Urinary bladder (tissue), 4 donors: ENCODE data around the gene RASGEF1C. TPM values are rescaled to one million over a fixed set of nuclear protein-coding genes. Genes with fewer than 3 reads are reported as not detected.

ENCODE experiments used
- DNase-seq: peaks from one replicate; pipeline ENCODE4 v3.0.0-alpha.2; 2015; ENCODE audit errors: extremely low spot score
- H3K27ac ChIP-seq: one replicate; pipeline ENCODE4 v1.5.1; 2013; ENCODE audit warnings: low read depth, mild to moderate bottlenecking, moderate library complexity
- H3K36me3 ChIP-seq: one replicate; pipeline ENCODE4 v1.6.1; 2013; ENCODE audit warnings: mild to moderate bottlenecking, moderate library complexity; ENCODE audit not compliant: insufficient read depth
- H3K4me1 ChIP-seq: one replicate; pipeline ENCODE4 v1.6.1; 2013; ENCODE audit warnings: mild to moderate bottlenecking, moderate library complexity; ENCODE audit not compliant: insufficient read depth
- H3K4me3 ChIP-seq: one replicate; pipeline ENCODE4 v1.5.1; 2013; ENCODE audit warnings: low read depth, low read length
- WGBS: extraction: QIAGEN DNeasy Blood & Tissue Kit; methylation state at CpG from one replicate; pipeline ENCODE4 v1.1.7; 2013; 5-methylcytosine and 5-hydroxymethylcytosine counted together
- polyA plus RNA-seq: library from polyadenylated mRNA; stranded (reverse); fragments of 200-250 nt; gene quantifications from one replicate; pipeline ENCODE4 v1.2.3, GENCODE V29; 2013
- total RNA-seq: library from RNA; depleted of rRNA; stranded (reverse); fragments of >200 nt; gene quantifications from one replicate; pipeline ENCODE4 v1.2.3, GENCODE V29; 2014
- donor health status: healthy with polysubstance abuse.
- donor health status: healthy.

Gene RASGEF1C
- total and polyA plus RNA-seq, 2 donors, result 0.69 to 1.1 TPM

GRCh38 chr5:180115326-180116076, 93.5 kb downstream of the RASGEF1C start:
- WGBS, result 84% methylated on average over 14 of the region's 14 CpGs
- Histone ChIP-seq H3K36me3 (no peaks in the 10 kb centered on the region), H3K4me1 (no peaks in the 10 kb centered on the region), H3K27ac (no peak overlapping the region), H3K4me3 (no peak overlapping the region)
- DNase-seq, result no peak

- Histone ChIP-seq H3K36me3 (no peaks in the 10 kb centered on the region), H3K4me3 (no peak overlapping the region), H3K4me1 (no peaks in the 10 kb centered on the region), H3K27ac (no peak overlapping the region)
- 88% methylated on average over 23 of the region's 23 CpGs for WGBS
- DNase-seq, result no peak
Observed at GRCh38 chr5:180114304-180115003, 94.6 kb downstream of the RASGEF1C start.

- Histone ChIP-seq H3K36me3 (no peaks in the 10 kb centered on the region), H3K4me3 (no peak overlapping the region), H3K4me1 (no peaks in the 10 kb centered on the region), H3K27ac (no peak overlapping the region)
- 93% methylated on average over 23 of the region's 23 CpGs for WGBS
- DNase-seq, result no peak
Observed at GRCh38 chr5:180113660-180114303, 95.2 kb downstream of the RASGEF1C start.

- 83% methylated on average over 15 of the region's 15 CpGs for WGBS
- Histone ChIP-seq H3K4me3 (no peak overlapping the region), H3K36me3 (no peaks in the 10 kb centered on the region), H3K27ac (no peak overlapping the region), H3K4me1 (no peaks in the 10 kb centered on the region)
- DNase-seq, result no peak
Observed at GRCh38 chr5:180112181-180112861, 96.7 kb downstream of the RASGEF1C start.

- Histone ChIP-seq H3K36me3 (no peaks in the 10 kb centered on the region), H3K27ac (no peak overlapping the region), H3K4me3 (no peak overlapping the region), H3K4me1 (no peaks in the 10 kb centered on the region)
- no peak for DNase-seq
- 85% methylated on average over 7 of the region's 7 CpGs for WGBS
Observed at GRCh38 chr5:180111273-180112002, 97.6 kb downstream of the RASGEF1C start.

GRCh38 chr5:180109920-180110319, 99.1 kb downstream of the RASGEF1C start:
- Histone ChIP-seq H3K4me1 (no peaks in the 10 kb centered on the region), H3K36me3 (no peaks in the 10 kb centered on the region), H3K4me3 (no peak overlapping the region), H3K27ac (no peak overlapping the region)
- DNase-seq, result no peak
- 74% methylated on average over 9 of the region's 9 CpGs for WGBS

GRCh38 chr5:180107005-180107404, 102.0 kb downstream of the RASGEF1C start:
- Histone ChIP-seq H3K4me3 (no peak overlapping the region), H3K4me1 (no peaks in the 10 kb centered on the region), H3K36me3 (no peaks in the 10 kb centered on the region), H3K27ac (no peak overlapping the region)
- 94% methylated on average over 1 of the region's 1 CpG for WGBS
- DNase-seq, result no peak

- whole genome bisulfite sequencing, result 81% methylated on average over 5 of the region's 5 CpGs
- DNase-seq, result no peak
- Histone ChIP-seq H3K36me3 (no peaks in the 10 kb centered on the region), H3K4me1 (no peaks in the 10 kb centered on the region), H3K4me3 (no peak overlapping the region), H3K27ac (no peak overlapping the region)
Observed at GRCh38 chr5:180105827-180106312, 103.1 kb downstream of the RASGEF1C start.

GRCh38 chr5:180104168-180104530, 104.9 kb downstream of the RASGEF1C start:
- Histone ChIP-seq H3K4me3 (no peak overlapping the region), H3K4me1 (no peaks in the 10 kb centered on the region), H3K36me3 (no peaks in the 10 kb centered on the region), H3K27ac (no peak overlapping the region)
- 93% methylated on average over 3 of the region's 3 CpGs for WGBS
- DNase-seq, result no peak

GRCh38 chr5:180103487-180104167, 105.4 kb downstream of the RASGEF1C start:
- H3K27ac ChIP-seq, result no peak overlapping the region
- no peak overlapping the region for H3K4me3 ChIP-seq
- H3K36me3 ChIP-seq, result no peaks in the 10 kb centered on the region
- no peak for DNase-seq
- no peaks in the 10 kb centered on the region for H3K4me1 ChIP-seq
- 85% methylated on average over 6 of the region's 6 CpGs for WGBS

- 83% methylated on average over 9 of the region's 9 CpGs for WGBS
- DNase-seq, result no peak
- H3K27ac ChIP-seq, result no peak overlapping the region
- H3K36me3 ChIP-seq, result no peaks in the 10 kb centered on the region
- no peaks in the 10 kb centered on the region for H3K4me1 ChIP-seq
- H3K4me3 ChIP-seq, result no peak overlapping the region
Observed at GRCh38 chr5:180102636-180103035, 106.4 kb downstream of the RASGEF1C start.

GRCh38 chr5:180101451-180102105, 107.4 kb downstream of the RASGEF1C start:
- DNase-seq, result no peak
- no peak overlapping the region for H3K4me3 ChIP-seq
- no peaks in the 10 kb centered on the region for H3K4me1 ChIP-seq
- 85% methylated on average over 20 of the region's 20 CpGs for WGBS
- H3K36me3 ChIP-seq, result no peaks in the 10 kb centered on the region
- H3K27ac ChIP-seq, result no peak overlapping the region
